ENCODE results near the gene OR2V1. TPM values are rescaled to one million over a fixed set of nuclear protein-coding genes. Genes with fewer than 3 reads are reported as not detected.

Gene OR2V1
- total and polyA plus RNA-seq, 10 donors = not detected

GRCh38 chr5:181140766-181141165 is 9.8 kb upstream of the OR2V1 start:
- intact Hi-C loops (cut with DNase I; ENCODE audit: low total_unique reads) = no loop called here
- TF ChIP-seq POLR2A (IDR thresholded peaks at IDR 0.05) = no peak
- TF ChIP-seq CTCF (IDR thresholded peaks at IDR 0.05 in 8 of 11, conservative IDR thresholded peaks at IDR 0.05 in 3 of 11) = no peak
- no peak for TF ChIP-seq POLR2AphosphoS5 (IDR thresholded peaks at IDR 0.05)
- no peak overlapping the region for H3K4me3 ChIP-seq
- H3K27me3 ChIP-seq (replicated peaks in 1 of 7) = peaks cover 0 to 38% (median 0%) of the 10 kb centered on the region in 7 donors
- no peak for DNase-seq
- peaks cover 0 to 37% (median 22%) of the 10 kb centered on the region in 8 donors for H3K9me3 ChIP-seq
- no peaks in the 10 kb centered on the region for H3K36me3 ChIP-seq
- H3K27ac ChIP-seq = no peak overlapping the region
- no peaks in the 10 kb centered on the region for H3K4me1 ChIP-seq
- WGBS, 5 donors = 73 to 84% (median 74%) methylated on average over 3 of the region's 3 CpGs

GRCh38 chr5:181138258-181138657 is 7.3 kb upstream of the OR2V1 start:
- no peak for TF ChIP-seq POLR2AphosphoS5 (IDR thresholded peaks at IDR 0.05)
- TF ChIP-seq CTCF (IDR thresholded peaks at IDR 0.05 in 8 of 11, conservative IDR thresholded peaks at IDR 0.05 in 3 of 11) = no peak
- TF ChIP-seq POLR2A (IDR thresholded peaks at IDR 0.05) = no peak
- 60 to 82% (median 70%) methylated on average over 5 of the region's 5 CpGs for WGBS, 5 donors

GRCh38 chr5:181136361-181136955 is 5.5 kb upstream of the OR2V1 start:
- no peak for TF ChIP-seq POLR2AphosphoS5 (IDR thresholded peaks at IDR 0.05)
- no peak for TF ChIP-seq CTCF (IDR thresholded peaks at IDR 0.05 in 8 of 11, conservative IDR thresholded peaks at IDR 0.05 in 3 of 11)
- TF ChIP-seq POLR2A (IDR thresholded peaks at IDR 0.05) = no peak
- H3K36me3 ChIP-seq = no peaks in the 10 kb centered on the region
- intact Hi-C loops (cut with DNase I; ENCODE audit: low total_unique reads) = no loop called here
- H3K4me1 ChIP-seq = peaks cover 0 to 19% (median 0%) of the 10 kb centered on the region in 6 donors
- WGBS, 5 donors = 86 to 96% (median 91%) methylated on average over 4 of the region's 4 CpGs
- H3K27me3 ChIP-seq (replicated peaks in 1 of 7) = peaks cover 0 to 32% (median 0%) of the 10 kb centered on the region in 7 donors
- peaks cover 0 to 29% (median 22%) of the 10 kb centered on the region in 8 donors for H3K9me3 ChIP-seq
- no peak overlapping the region for H3K27ac ChIP-seq
- H3K4me3 ChIP-seq = no peak overlapping the region
- DNase-seq = no peak

More at GRCh38 chr5:181138258-181138657, 7.3 kb upstream of the OR2V1 start:
- no peaks in the 10 kb centered on the region for H3K36me3 ChIP-seq
- H3K27ac ChIP-seq = no peak overlapping the region
- no peak overlapping the region for H3K4me3 ChIP-seq
- H3K27me3 ChIP-seq (replicated peaks in 1 of 7) = peaks cover 0 to 33% (median 0%) of the 10 kb centered on the region in 7 donors
- H3K4me1 ChIP-seq = peaks cover 0 to 7% (median 0%) of the 10 kb centered on the region in 6 donors
- intact Hi-C loops (cut with DNase I; ENCODE audit: low total_unique reads) = no loop called here
- peaks cover 0 to 29% (median 22%) of the 10 kb centered on the region in 8 donors for H3K9me3 ChIP-seq
- DNase-seq = no peak

GRCh38 chr5:181134259-181134658 is 3.3 kb upstream of the OR2V1 start:
- Histone ChIP-seq H3K27me3 (replicated peaks in 1 of 7) (peaks cover 0 to 49% (median 0%) of the 10 kb centered on the region in 7 donors), H3K36me3 (no peaks in the 10 kb centered on the region), H3K4me1 (peaks cover 0 to 19% (median 0%) of the 10 kb centered on the region in 6 donors), H3K27ac (no peak overlapping the region), H3K4me3 (no peak overlapping the region), H3K9me3 (peaks cover 0 to 25% (median 20%) of the 10 kb centered on the region in 8 donors)
- WGBS, 5 donors = 83 to 93% (median 85%) methylated on average over 6 of the region's 6 CpGs
- no peak for DNase-seq
- intact Hi-C loops (cut with DNase I; ENCODE audit: low total_unique reads) = no loop called here
- TF ChIP-seq POLR2AphosphoS5 (IDR thresholded peaks at IDR 0.05) (no peak), CTCF (IDR thresholded peaks at IDR 0.05 in 8 of 11, conservative IDR thresholded peaks at IDR 0.05 in 3 of 11) (no peak), POLR2A (IDR thresholded peaks at IDR 0.05) (no peak)
